Endothelial cell of umbilical vein (primary cell): ENCODE results near the gene SLC47A1. TPM values are rescaled to one million over a fixed set of nuclear protein-coding genes. Genes with fewer than 3 reads are reported as not detected.

Experiments used
- BruUV-seq: library from RNA; stranded (reverse); fragments of 400-500 nt; replicated peaks from 2 replicates; lab custom pipeline; 2021; lab: Mats Ljungman, UMichigan
- CTCF ChIA-PET: fragments of 300-600, 350-600 bp; sonication (Branson Sonifier 250); formaldehyde crosslinking; loops from one replicate; lab custom pipeline; 2021; ENCODE audit warnings: antibody characterized with exemption, inconsistent platforms; lab: Charles Lee
- POLR2A ChIA-PET: fragments of 300-600, 350-600 bp; sonication (Branson Sonifier 250); formaldehyde crosslinking; loops from one replicate; lab custom pipeline; 2021; ENCODE audit warnings: antibody characterized with exemption, inconsistent platforms; lab: Charles Lee
- DNase-seq: peaks from one replicate; pipeline ENCODE4 v3.0.0-alpha.2; 2011; ENCODE audit warnings: low read depth, low spot score
- FAIRE-seq: peaks from 2 replicates; lab custom pipeline; 2011; peaks lifted over from hg19 to GRCh38; lab: Jason Lieb, UNC
- H2AFZ ChIP-seq: 2 replicates; pipeline ENCODE4 v1.6.0; 2012; ENCODE audit warnings: low read depth, low read length, control low read depth, inconsistent platforms
- H3K27ac ChIP-seq: 2 replicates; pipeline ENCODE4 v1.5.1; 2011; ENCODE audit warnings: low read depth, mild to moderate bottlenecking, control low read depth, low read length, moderate library complexity; ENCODE audit not compliant: insufficient read depth
- H3K27me3 ChIP-seq, 2 experiments: 2 replicates each; pipeline versions ENCODE4 v1.6.0 to v1.6.1; 2011; ENCODE audit warnings: low read length in 2 of 2, mixed read lengths in 1 of 2; ENCODE audit not compliant: control insufficient read depth in 2 of 2, insufficient read depth in 2 of 2
- H3K36me3 ChIP-seq, 2 experiments: 2 replicates in 1 of 2; 3 replicates in 1 of 2; pipeline ENCODE4 v1.5.1; 2011; ENCODE audit warnings: low read length in 2 of 2, mild to moderate bottlenecking in 1 of 2, moderate library complexity in 1 of 2; ENCODE audit not compliant: control insufficient read depth in 2 of 2, insufficient read depth in 2 of 2; ENCODE audit errors: extremely low read depth in 1 of 2
- H3K4me1 ChIP-seq: 3 replicates; pipeline ENCODE4 v1.5.1; 2011; ENCODE audit warnings: mild to moderate bottlenecking, low read length; ENCODE audit not compliant: control insufficient read depth, insufficient read depth; ENCODE audit errors: extremely low read depth
- H3K4me2 ChIP-seq: 2 replicates; pipeline ENCODE4 v1.6.1; 2011; ENCODE audit warnings: low read length, control low read depth, mixed read lengths; ENCODE audit not compliant: insufficient read depth
- H3K4me3 ChIP-seq, 3 experiments: fragments of 200-600 bp in 1 of 3; sonication (generic), shearing (Covaris generic) in 1 of 3; replicated peaks in 1 of 3; 2 replicates each; pipeline ENCODE4 v1.5.1; 2011 to 2016; ENCODE audit warnings: control low read depth in 3 of 3, low read length in 3 of 3, mild to moderate bottlenecking in 2 of 3, inconsistent platforms in 1 of 3, low read depth in 1 of 3, moderate library complexity in 1 of 3; ENCODE audit not compliant: insufficient read depth in 1 of 3
- H3K79me2 ChIP-seq: 2 replicates; pipeline ENCODE4 v1.6.0; 2012; ENCODE audit warnings: low read length, inconsistent platforms; ENCODE audit not compliant: control insufficient read depth, insufficient read depth
- H3K9ac ChIP-seq: replicated peaks from 2 replicates; pipeline ENCODE3; 2011; ENCODE audit warnings: low read length, control low read depth; ENCODE audit not compliant: insufficient read depth; ENCODE audit errors: extremely low read depth
- H3K9me1 ChIP-seq: replicated peaks from 3 replicates; pipeline ENCODE4 v1.6.0; 2011; ENCODE audit warnings: mild to moderate bottlenecking, low read length; ENCODE audit not compliant: control insufficient read depth, insufficient read depth; ENCODE audit errors: extremely low read depth
- H3K9me3 ChIP-seq: replicated peaks from 2 replicates; pipeline ENCODE4 v1.5.1; 2012; ENCODE audit warnings: low read length, inconsistent platforms; ENCODE audit not compliant: control insufficient read depth, insufficient read depth
- H4K20me1 ChIP-seq: replicated peaks from 2 replicates; pipeline ENCODE3; 2011; ENCODE audit warnings: mild to moderate bottlenecking, low read length; ENCODE audit not compliant: control insufficient read depth, insufficient read depth; ENCODE audit errors: extremely low read depth
- EZH2 ChIP-seq: IDR thresholded peaks from 2 replicates; pipeline ENCODE4 v1.6.1; 2012; ENCODE audit warnings: borderline replicate concordance, low read depth, mild to moderate bottlenecking, moderate library complexity, low read length, inconsistent platforms; ENCODE audit not compliant: severe bottlenecking
- FOS ChIP-seq: IDR thresholded peaks from 2 replicates; pipeline ENCODE4 v1.6.1; 2011; ENCODE audit warnings: mild to moderate bottlenecking, low read length, moderate library complexity, borderline replicate concordance; ENCODE audit not compliant: insufficient read depth
- GATA2 ChIP-seq: IDR thresholded peaks from 2 replicates; pipeline ENCODE4 v1.7.0; 2011; ENCODE audit warnings: low read depth, mild to moderate bottlenecking, moderate library complexity, mixed read lengths, low read length; ENCODE audit not compliant: insufficient read length, insufficient read depth
- MYC ChIP-seq: IDR thresholded peaks from one replicate; pipeline ENCODE4 v1.6.1; 2011; ENCODE audit warnings: mild to moderate bottlenecking, low read depth, low read length
- POLR2A ChIP-seq: IDR thresholded peaks from 2 replicates; pipeline ENCODE4 v1.6.1; 2012; ENCODE audit warnings: low read depth, mild to moderate bottlenecking, control low read depth, low read length
- dilution Hi-C: fragments of 300-500 bp; cut with MboI; formaldehyde crosslinking; loops from one replicate; pipeline ENCODE4 v1.15.0; 2019; ENCODE audit warnings: low sequenced_read_pairs; ENCODE audit not compliant: extremely low pct_ligation_motif_present
- intact Hi-C: fragments of 100-400 bp; cut with micrococcal nuclease; formaldehyde crosslinking; loops from one replicate; pipeline ENCODE4 v1.10.0; 2022
- polyA plus RNA-seq, 4 experiments: library from polyadenylated mRNA; depleted of rRNA in 3 of 4; stranded (reverse) in 3 of 4; unstranded in 1 of 4; fragments of >200 nt; gene quantifications; 2 replicates each; pipeline versions ENCODE4 v1.2.1 to v1.2.3, GENCODE V29; 2011 to 2012; ENCODE audit warnings: missing spikeins in 1 of 4
- total RNA-seq: library from RNA; stranded (reverse); gene quantifications from 2 replicates; pipeline ENCODE4 v1.2.3, GENCODE V29; 2021
- TF ChIP-seq, protein P1 (sequence below), 2 donors: IDR thresholded peaks; 1 replicate in 1 of 2; 2 replicates in 1 of 2; pipeline ENCODE4 v1.5.1; 2011; ENCODE audit warnings: low read length in 2 of 2, mild to moderate bottlenecking in 2 of 2, moderate library complexity in 2 of 2, control low read depth in 1 of 2, inconsistent platforms in 1 of 2, low read depth in 1 of 2; ENCODE audit not compliant: insufficient read depth in 1 of 2; ENCODE audit errors: extremely low read depth in 1 of 2
- TF ChIP-seq, protein P2 (sequence below): IDR thresholded peaks from 2 replicates; pipeline ENCODE4 v1.6.1; 2011; ENCODE audit not compliant: insufficient read depth, insufficient read length

SLC47A1 gene
- total and polyA plus RNA-seq, 2 donors (not counting 3 experiments of a cell fraction or from before 2014, with no cell fraction given), result 3.3 to 6.9 TPM

DNA sequence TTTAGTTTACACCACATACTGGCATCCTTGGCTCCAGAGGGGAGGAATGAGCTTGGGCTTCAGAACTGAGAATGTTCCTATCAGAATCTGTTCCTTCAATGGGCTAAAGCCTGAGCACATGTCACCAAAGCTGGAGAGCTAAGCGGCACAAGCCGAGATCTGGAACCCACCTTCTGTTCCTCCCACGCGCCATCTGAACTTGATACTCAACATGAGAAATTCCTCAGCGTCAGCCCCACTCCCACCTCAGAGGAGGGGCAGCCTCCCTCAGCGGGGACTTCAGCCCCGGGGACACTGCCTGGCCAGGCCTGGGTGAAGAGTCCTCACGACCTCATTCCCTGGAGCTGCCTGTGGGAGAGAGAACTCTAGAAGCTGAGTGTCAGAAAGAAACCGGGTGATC, 22.8 kb upstream of the SLC47A1 start:
- BruUV-seq, result no TSS peak
- Histone ChIP-seq H3K9me3 (no peaks in the 10 kb centered on the region), H3K36me3 (no peaks in the 10 kb centered on the region), H3K9me1 (no peaks in the 10 kb centered on the region), H3K27me3 (no peaks in the 10 kb centered on the region), H3K4me1 (peaks cover 3% of the 10 kb centered on the region), H3K4me3 (no peak overlapping the region), H2AFZ (no peak overlapping the region), H3K79me2 (no peaks in the 10 kb centered on the region), H3K4me2 (no peak overlapping the region), H3K27ac (no peak overlapping the region), H3K9ac (no peak overlapping the region), H4K20me1 (no peaks in the 10 kb centered on the region)
- dilution Hi-C loops (no loop called here), intact Hi-C loops (no loop called here)
- DNase-seq, result no peak
- TF ChIP-seq POLR2A (no peak), MYC (no peak), EZH2 (no peak), FOS (no peak), GATA2 (no peak)
- TF ChIP-seq, protein P1, sequence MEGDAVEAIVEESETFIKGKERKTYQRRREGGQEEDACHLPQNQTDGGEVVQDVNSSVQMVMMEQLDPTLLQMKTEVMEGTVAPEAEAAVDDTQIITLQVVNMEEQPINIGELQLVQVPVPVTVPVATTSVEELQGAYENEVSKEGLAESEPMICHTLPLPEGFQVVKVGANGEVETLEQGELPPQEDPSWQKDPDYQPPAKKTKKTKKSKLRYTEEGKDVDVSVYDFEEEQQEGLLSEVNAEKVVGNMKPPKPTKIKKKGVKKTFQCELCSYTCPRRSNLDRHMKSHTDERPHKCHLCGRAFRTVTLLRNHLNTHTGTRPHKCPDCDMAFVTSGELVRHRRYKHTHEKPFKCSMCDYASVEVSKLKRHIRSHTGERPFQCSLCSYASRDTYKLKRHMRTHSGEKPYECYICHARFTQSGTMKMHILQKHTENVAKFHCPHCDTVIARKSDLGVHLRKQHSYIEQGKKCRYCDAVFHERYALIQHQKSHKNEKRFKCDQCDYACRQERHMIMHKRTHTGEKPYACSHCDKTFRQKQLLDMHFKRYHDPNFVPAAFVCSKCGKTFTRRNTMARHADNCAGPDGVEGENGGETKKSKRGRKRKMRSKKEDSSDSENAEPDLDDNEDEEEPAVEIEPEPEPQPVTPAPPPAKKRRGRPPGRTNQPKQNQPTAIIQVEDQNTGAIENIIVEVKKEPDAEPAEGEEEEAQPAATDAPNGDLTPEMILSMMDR (IDR thresholded peaks at IDR 0.05; ENCODE audit: extremely low read depth in 1 of 2, insufficient read depth in 1 of 2, low read depth in 1 of 2, low read length in 2 of 2), result no peak
- TF ChIP-seq, protein P2, sequence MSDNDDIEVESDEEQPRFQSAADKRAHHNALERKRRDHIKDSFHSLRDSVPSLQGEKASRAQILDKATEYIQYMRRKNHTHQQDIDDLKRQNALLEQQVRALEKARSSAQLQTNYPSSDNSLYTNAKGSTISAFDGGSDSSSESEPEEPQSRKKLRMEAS, result no peak
- POLR2A ChIA-PET, result interaction anchor here (0.7 kb wide), 1 partner anchor 245 kb away, joined by 3 read pairs; no protein-coding TSS in a partner anchor
- FAIRE-seq, result no peak
- CTCF ChIA-PET, result interaction anchor here (0.9 to 3.8 kb wide), 4 partner anchors 148 to 255 kb away, joined by 3 to 65 read pairs (median 24); partner anchors contain the start of gene B9D1
